ENCODE measurements around the gene A4GNT. TPM values are rescaled to one million over a fixed set of nuclear protein-coding genes. Genes with fewer than 3 reads are reported as not detected.
A peak's percentile ranks its signal among the peaks of the same experiment; 100 is the strongest.
"Not testable (repeated sequence)": the region's sequence is repeated elsewhere in the genome, so short reads cannot be mapped to it uniquely, and the experiment has no call there.

A4GNT gene
- total and polyA plus RNA-seq, 4 donors = 0.07 to 0.42 (median 0.17) TPM; not detected in 1

DNA sequence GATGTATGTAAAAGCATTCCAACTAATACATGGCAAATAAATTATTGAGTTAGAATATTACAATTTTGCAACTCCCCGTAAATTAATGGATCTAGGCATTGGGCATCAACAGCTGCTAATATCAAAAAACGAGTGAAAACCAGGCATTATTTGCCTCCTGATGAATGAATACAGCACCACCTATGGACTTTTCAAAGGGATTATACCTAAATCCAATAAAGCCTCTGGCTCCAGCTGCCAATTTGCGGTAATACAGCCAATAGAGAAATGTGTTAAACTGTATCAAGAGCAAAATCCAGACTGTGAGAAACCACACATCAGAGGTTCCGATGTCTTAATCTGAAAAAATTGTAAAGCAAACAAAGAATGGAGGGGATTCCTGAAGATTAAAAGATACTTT is 16.3 kb upstream of the A4GNT start:
- H3K36me3 ChIP-seq (ENCODE audit: control insufficient read depth in 4 of 4, insufficient read depth in 3 of 4, low read depth in 1 of 4, low read length in 3 of 4) = no peaks in the 10 kb centered on the region
- no peak overlapping the region for H3K9ac ChIP-seq (ENCODE audit: low read depth in 1 of 2, low read length in 2 of 2)
- TF ChIP-seq RAD21 (IDR thresholded peaks at IDR 0.05) (peak; percentile 4 to 17), RXRA (IDR thresholded peaks at IDR 0.05) (no peak)
- H3K27ac ChIP-seq (ENCODE audit: low read depth in 1 of 2, low read length in 2 of 2) = no peak overlapping the region
- no peaks in the 10 kb centered on the region for H3K4me1 ChIP-seq (ENCODE audit: control insufficient read depth in 4 of 4, insufficient read depth in 4 of 4, low read length in 3 of 4)
- 75% methylated on average over 4 of the region's 4 CpGs for WGBS
- H3K27me3 ChIP-seq (ENCODE audit: control insufficient read depth in 4 of 4, insufficient read depth in 4 of 4, low read length in 3 of 4) = no peaks in the 10 kb centered on the region
- no peaks in the 10 kb centered on the region for H3K9me3 ChIP-seq (ENCODE audit: control insufficient read depth in 4 of 4, low read length in 3 of 4)
- DNase-seq (ENCODE audit: low spot score) = no peak
- no peak overlapping the region for H3K4me3 ChIP-seq (ENCODE audit: low read depth in 1 of 3, low read length in 3 of 3)

DNA sequence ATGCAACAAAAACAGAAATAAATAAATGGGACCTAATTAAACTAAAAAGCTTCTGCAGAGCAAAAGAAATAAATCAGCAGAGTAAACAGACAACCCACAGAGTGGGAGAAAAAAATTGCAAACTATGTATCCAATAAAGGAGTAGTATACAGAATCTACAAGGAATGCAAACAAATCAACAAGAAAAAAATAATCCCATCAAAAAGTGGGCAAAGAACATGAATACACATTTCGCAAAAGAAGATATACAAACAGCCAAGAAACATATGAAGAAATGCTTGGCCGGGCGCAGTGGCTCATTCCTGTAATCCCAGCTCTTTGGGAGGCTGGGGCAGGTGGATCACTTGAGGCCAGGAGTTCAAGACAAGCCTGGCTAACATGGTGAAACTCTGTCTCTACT is 10.0 kb upstream of the A4GNT start:
- H3K4me3 ChIP-seq (ENCODE audit: low read depth in 1 of 3, low read length in 3 of 3); H3K4me1 ChIP-seq (ENCODE audit: control insufficient read depth in 4 of 4, insufficient read depth in 4 of 4, low read length in 3 of 4); DNase-seq (ENCODE audit: low spot score); H3K27me3 ChIP-seq (ENCODE audit: control insufficient read depth in 4 of 4, insufficient read depth in 4 of 4, low read length in 3 of 4); H3K9me3 ChIP-seq (ENCODE audit: control insufficient read depth in 4 of 4, low read length in 3 of 4); H3K27ac ChIP-seq (ENCODE audit: low read depth in 1 of 2, low read length in 2 of 2); H3K9ac ChIP-seq (ENCODE audit: low read depth in 1 of 2, low read length in 2 of 2); H3K36me3 ChIP-seq (ENCODE audit: control insufficient read depth in 4 of 4, insufficient read depth in 3 of 4, low read depth in 1 of 4, low read length in 3 of 4): not testable (repeated sequence)
- 95% methylated on average over 3 of the region's 3 CpGs for WGBS

DNA sequence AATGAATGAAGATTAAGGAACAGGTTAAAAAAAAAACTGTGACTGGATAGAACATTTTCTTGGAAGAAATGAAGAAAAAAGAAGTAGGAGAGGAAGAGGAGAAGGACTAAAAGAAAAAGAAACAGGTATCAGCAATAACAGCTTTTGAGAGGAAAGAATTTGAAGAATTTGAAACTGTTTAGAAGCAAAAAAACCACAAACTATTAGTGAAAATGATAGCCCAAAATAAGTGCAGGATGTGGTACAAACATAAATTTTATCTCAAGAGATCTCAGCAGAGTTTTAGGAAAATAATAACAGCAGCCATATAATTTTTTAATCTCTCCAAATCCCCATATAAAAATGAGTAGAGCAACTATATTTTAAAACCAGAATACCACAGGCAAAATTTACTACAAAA is 8.8 kb upstream of the A4GNT start:
- no peak for TF ChIP-seq HNF4G (IDR thresholded peaks at IDR 0.05)
- TF ChIP-seq, protein P1, sequence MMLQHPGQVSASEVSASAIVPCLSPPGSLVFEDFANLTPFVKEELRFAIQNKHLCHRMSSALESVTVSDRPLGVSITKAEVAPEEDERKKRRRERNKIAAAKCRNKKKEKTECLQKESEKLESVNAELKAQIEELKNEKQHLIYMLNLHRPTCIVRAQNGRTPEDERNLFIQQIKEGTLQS (IDR thresholded peaks at IDR 0.05) = no peak
- no peak for TF ChIP-seq FOXA2 (IDR thresholded peaks at IDR 0.05)
- TF ChIP-seq, protein P2, sequence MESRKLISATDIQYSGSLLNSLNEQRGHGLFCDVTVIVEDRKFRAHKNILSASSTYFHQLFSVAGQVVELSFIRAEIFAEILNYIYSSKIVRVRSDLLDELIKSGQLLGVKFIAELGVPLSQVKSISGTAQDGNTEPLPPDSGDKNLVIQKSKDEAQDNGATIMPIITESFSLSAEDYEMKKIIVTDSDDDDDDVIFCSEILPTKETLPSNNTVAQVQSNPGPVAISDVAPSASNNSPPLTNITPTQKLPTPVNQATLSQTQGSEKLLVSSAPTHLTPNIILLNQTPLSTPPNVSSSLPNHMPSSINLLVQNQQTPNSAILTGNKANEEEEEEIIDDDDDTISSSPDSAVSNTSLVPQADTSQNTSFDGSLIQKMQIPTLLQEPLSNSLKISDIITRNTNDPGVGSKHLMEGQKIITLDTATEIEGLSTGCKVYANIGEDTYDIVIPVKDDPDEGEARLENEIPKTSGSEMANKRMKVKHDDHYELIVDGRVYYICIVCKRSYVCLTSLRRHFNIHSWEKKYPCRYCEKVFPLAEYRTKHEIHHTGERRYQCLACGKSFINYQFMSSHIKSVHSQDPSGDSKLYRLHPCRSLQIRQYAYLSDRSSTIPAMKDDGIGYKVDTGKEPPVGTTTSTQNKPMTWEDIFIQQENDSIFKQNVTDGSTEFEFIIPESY (IDR thresholded peaks at IDR 0.05) = no peak
- no peak for TF ChIP-seq HNF4A (conservative IDR thresholded peaks at IDR 0.05)
- no peak for TF ChIP-seq RAD21 (IDR thresholded peaks at IDR 0.05)
- no peak for TF ChIP-seq JUND (IDR thresholded peaks at IDR 0.05)
- no peak for TF ChIP-seq GABPA (IDR thresholded peaks at IDR 0.05 in 1 of 2, conservative IDR thresholded peaks at IDR 0.05 in 1 of 2)
- no peak for TF ChIP-seq TAF1 (conservative IDR thresholded peaks at IDR 0.05)
- TF ChIP-seq EGR1 (IDR thresholded peaks at IDR 0.05; ENCODE audit: low read depth in 2 of 2) = no peak
- no peak for TF ChIP-seq SP1 (IDR thresholded peaks at IDR 0.05)
- no peak for TF ChIP-seq NR2F2 (IDR thresholded peaks at IDR 0.05)
- TF ChIP-seq, protein P3, sequence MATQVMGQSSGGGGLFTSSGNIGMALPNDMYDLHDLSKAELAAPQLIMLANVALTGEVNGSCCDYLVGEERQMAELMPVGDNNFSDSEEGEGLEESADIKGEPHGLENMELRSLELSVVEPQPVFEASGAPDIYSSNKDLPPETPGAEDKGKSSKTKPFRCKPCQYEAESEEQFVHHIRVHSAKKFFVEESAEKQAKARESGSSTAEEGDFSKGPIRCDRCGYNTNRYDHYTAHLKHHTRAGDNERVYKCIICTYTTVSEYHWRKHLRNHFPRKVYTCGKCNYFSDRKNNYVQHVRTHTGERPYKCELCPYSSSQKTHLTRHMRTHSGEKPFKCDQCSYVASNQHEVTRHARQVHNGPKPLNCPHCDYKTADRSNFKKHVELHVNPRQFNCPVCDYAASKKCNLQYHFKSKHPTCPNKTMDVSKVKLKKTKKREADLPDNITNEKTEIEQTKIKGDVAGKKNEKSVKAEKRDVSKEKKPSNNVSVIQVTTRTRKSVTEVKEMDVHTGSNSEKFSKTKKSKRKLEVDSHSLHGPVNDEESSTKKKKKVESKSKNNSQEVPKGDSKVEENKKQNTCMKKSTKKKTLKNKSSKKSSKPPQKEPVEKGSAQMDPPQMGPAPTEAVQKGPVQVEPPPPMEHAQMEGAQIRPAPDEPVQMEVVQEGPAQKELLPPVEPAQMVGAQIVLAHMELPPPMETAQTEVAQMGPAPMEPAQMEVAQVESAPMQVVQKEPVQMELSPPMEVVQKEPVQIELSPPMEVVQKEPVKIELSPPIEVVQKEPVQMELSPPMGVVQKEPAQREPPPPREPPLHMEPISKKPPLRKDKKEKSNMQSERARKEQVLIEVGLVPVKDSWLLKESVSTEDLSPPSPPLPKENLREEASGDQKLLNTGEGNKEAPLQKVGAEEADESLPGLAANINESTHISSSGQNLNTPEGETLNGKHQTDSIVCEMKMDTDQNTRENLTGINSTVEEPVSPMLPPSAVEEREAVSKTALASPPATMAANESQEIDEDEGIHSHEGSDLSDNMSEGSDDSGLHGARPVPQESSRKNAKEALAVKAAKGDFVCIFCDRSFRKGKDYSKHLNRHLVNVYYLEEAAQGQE (IDR thresholded peaks at IDR 0.05) = no peak
- TF ChIP-seq, protein P4, sequence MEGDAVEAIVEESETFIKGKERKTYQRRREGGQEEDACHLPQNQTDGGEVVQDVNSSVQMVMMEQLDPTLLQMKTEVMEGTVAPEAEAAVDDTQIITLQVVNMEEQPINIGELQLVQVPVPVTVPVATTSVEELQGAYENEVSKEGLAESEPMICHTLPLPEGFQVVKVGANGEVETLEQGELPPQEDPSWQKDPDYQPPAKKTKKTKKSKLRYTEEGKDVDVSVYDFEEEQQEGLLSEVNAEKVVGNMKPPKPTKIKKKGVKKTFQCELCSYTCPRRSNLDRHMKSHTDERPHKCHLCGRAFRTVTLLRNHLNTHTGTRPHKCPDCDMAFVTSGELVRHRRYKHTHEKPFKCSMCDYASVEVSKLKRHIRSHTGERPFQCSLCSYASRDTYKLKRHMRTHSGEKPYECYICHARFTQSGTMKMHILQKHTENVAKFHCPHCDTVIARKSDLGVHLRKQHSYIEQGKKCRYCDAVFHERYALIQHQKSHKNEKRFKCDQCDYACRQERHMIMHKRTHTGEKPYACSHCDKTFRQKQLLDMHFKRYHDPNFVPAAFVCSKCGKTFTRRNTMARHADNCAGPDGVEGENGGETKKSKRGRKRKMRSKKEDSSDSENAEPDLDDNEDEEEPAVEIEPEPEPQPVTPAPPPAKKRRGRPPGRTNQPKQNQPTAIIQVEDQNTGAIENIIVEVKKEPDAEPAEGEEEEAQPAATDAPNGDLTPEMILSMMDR (IDR thresholded peaks at IDR 0.05; ENCODE audit: low read depth, low read length, missing input control) = no peak
- no peak for TF ChIP-seq RXRA (IDR thresholded peaks at IDR 0.05)
- Histone ChIP-seq H3K9me3 (ENCODE audit: control insufficient read depth in 4 of 4, low read length in 3 of 4) (no peaks in the 10 kb centered on the region), H3K27ac (ENCODE audit: low read depth in 1 of 2, low read length in 2 of 2) (no peak overlapping the region), H3K4me1 (ENCODE audit: control insufficient read depth in 4 of 4, insufficient read depth in 4 of 4, low read length in 3 of 4) (no peaks in the 10 kb centered on the region), H3K9ac (ENCODE audit: low read depth in 1 of 2, low read length in 2 of 2) (no peak overlapping the region), H3K4me3 (ENCODE audit: low read depth in 1 of 3, low read length in 3 of 3) (no peak overlapping the region), H3K36me3 (ENCODE audit: control insufficient read depth in 4 of 4, insufficient read depth in 3 of 4, low read depth in 1 of 4, low read length in 3 of 4) (no peaks in the 10 kb centered on the region), H3K27me3 (ENCODE audit: control insufficient read depth in 4 of 4, insufficient read depth in 4 of 4, low read length in 3 of 4) (no peaks in the 10 kb centered on the region)
- DNase-seq (ENCODE audit: low spot score) = no peak
